HepG2 (cell line): Measurements from ENCODE around the gene EXOC7. TPM values are rescaled to one million over a fixed set of nuclear protein-coding genes. Genes with fewer than 3 reads are reported as not detected.

Experiments
- ELF3 ChIP-seq: IDR thresholded peaks from 2 replicates; pipeline ENCODE4 v1.6.1; 2016; ENCODE audit warnings: missing genetic modification reagents, missing compliant biosample characterization
- GABPA ChIP-seq, 2 experiments: IDR thresholded peaks; 2 replicates each; pipeline ENCODE4 v1.6.1; 2011 to 2016; ENCODE audit warnings: low read depth in 2 of 2, low read length in 1 of 2, missing biosample characterization in 1 of 2, missing genetic modification characterization in 1 of 2
- KAT8 ChIP-seq: IDR thresholded peaks from 2 replicates; pipeline ENCODE4 v1.6.1; 2016; ENCODE audit warnings: missing genetic modification reagents, missing compliant biosample characterization
- NAIF1 ChIP-seq: sonication (generic); formaldehyde crosslinking; IDR thresholded peaks from 2 replicates; pipeline ENCODE4 v1.5.0; 2020; ENCODE audit warnings: mild to moderate bottlenecking, missing genetic modification reagents, borderline replicate concordance
- PPARG ChIP-seq: conservative IDR thresholded peaks from 2 replicates; pipeline ENCODE4 v1.6.1; 2016; ENCODE audit warnings: missing biosample characterization, missing genetic modification reagents
- THAP11 ChIP-seq: IDR thresholded peaks from 2 replicates; pipeline ENCODE4 v1.6.1; 2016; ENCODE audit warnings: missing biosample characterization, missing genetic modification reagents
- ZC3H13 ChIP-seq: sonication (generic); formaldehyde crosslinking; IDR thresholded peaks from 2 replicates; pipeline ENCODE4 v1.8.1; 2023; ENCODE audit warnings: mild to moderate bottlenecking, missing genetic modification reagents, moderate library complexity
- ZIK1 ChIP-seq: sonication (generic); formaldehyde crosslinking; IDR thresholded peaks from 2 replicates; pipeline ENCODE4 v1.5.0; 2020; ENCODE audit warnings: mild to moderate bottlenecking, low read depth, missing genetic modification reagents, borderline replicate concordance
- ZNF746 ChIP-seq: sonication (generic); formaldehyde crosslinking; IDR thresholded peaks from 2 replicates; pipeline ENCODE4 v1.8.0; 2022; ENCODE audit warnings: mild to moderate bottlenecking, missing genetic modification reagents
- ZNF792 ChIP-seq: IDR thresholded peaks from 2 replicates; pipeline ENCODE4 v1.6.1; 2016
- polyA plus RNA-seq, 8 experiments: library from polyadenylated mRNA; depleted of rRNA in 3 of 8; stranded (reverse) in 7 of 8; unstranded in 1 of 8; fragments of >200 nt; fragmentation: Illumina TruSeq in 4 of 8; extraction: Trizol in 4 of 8; gene quantifications; 2 replicates each; pipeline versions ENCODE4 v1.2.1 to v1.2.3, GENCODE V29; 2011 to 2016; ENCODE audit warnings: low read depth in 4 of 8, missing spikeins in 1 of 8, mixed read lengths in 1 of 8; ENCODE audit not compliant: insufficient read depth in 1 of 8
- total RNA-seq, 5 experiments: library from RNA; depleted of rRNA; stranded (reverse); fragments of >200 nt; fragmentation: Illumina TruSeq; extraction: Trizol; gene quantifications; 2 replicates each; pipeline ENCODE4 v1.2.3, GENCODE V29; 2016; ENCODE audit warnings: low read depth in 1 of 5
- TF ChIP-seq, protein P1 (sequence below): sonication (generic); formaldehyde crosslinking; IDR thresholded peaks from 2 replicates; pipeline ENCODE4 v1.4.0; 2020; ENCODE audit warnings: missing genetic modification reagents, low read depth, mild to moderate bottlenecking, borderline replicate concordance
- TF ChIP-seq, protein P2 (sequence below): IDR thresholded peaks from 2 replicates; pipeline ENCODE4 v1.6.1; 2016; ENCODE audit warnings: control low read depth
- TF ChIP-seq, protein P3 (sequence below): sonication (generic); formaldehyde crosslinking; IDR thresholded peaks from 2 replicates; pipeline ENCODE4 v1.5.1; 2020; ENCODE audit warnings: mild to moderate bottlenecking, moderate library complexity, missing genetic modification reagents
- TF ChIP-seq, protein P4 (sequence below): sonication (generic); formaldehyde crosslinking; IDR thresholded peaks from 2 replicates; pipeline ENCODE4 v1.9.0; 2022; ENCODE audit warnings: missing genetic modification reagents, mild to moderate bottlenecking, borderline replicate concordance
- TF ChIP-seq, protein P5 (sequence below): sonication (generic); formaldehyde crosslinking; IDR thresholded peaks from 2 replicates; pipeline ENCODE4 v1.4.0; 2020; ENCODE audit warnings: mild to moderate bottlenecking, missing genetic modification reagents, borderline replicate concordance
- TF ChIP-seq, protein P6 (sequence below): IDR thresholded peaks from 2 replicates; pipeline ENCODE4 v1.6.1; 2016; ENCODE audit warnings: mild to moderate bottlenecking, missing biosample characterization, missing genetic modification reagents

The EXOC7 gene
- total and polyA plus RNA-seq, 2 of the 13 experiments (the other 11 are each of a cell fraction or from before 2014, with no cell fraction given) = 86.9 to 116 TPM

DNA sequence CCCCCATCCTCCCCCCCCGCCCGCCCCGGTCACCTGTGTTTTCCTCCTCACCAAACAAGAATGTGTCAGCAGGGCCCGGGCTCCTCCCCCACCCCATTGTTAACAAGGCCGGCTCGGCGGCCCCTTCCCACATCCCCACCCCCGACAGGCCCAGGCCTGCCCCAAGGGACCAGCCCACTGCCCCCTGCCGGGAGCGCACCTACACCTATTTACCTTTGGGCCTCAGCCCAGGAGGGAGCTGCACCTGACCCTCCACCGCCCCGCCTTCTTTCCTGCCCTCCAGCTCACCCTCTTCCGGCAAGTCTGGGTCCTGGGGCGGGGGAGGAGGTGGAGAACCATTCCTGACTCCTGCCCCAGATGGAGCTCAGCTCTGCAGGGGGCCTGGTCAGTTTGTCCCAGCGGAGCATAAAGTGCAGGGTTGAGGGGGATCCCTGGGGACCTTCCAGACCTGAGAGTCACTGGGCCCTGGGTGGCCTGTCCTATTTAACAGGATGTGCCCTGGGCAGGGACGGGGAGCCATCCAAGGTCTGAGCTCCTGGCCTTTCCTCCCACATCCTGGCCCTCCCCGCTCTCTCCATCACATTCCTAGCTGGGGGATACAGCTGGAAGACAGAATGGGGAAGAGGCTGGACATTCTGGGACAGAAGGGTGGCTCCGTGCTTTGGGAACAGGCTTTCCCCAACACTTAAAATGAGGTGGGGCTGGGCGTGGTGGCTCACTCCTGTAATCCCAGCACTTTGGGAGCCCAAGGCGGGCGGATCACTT is 29.2 kb upstream of the EXOC7 start (continued):
- TF ChIP-seq, protein P1, sequence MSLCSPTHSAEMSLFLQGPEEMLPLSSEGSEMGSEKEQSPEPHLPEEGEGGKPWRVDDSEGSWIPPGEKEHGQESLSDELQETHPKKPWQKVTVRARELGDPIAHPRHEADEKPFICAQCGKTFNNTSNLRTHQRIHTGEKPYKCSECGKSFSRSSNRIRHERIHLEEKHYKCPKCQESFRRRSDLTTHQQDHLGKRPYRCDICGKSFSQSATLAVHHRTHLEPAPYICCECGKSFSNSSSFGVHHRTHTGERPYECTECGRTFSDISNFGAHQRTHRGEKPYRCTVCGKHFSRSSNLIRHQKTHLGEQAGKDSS (CRISPR knock-in tag) = 0 out of 2 replicates have a peak, but pooled peaks have one; percentile 66
- TF ChIP-seq, protein P2, sequence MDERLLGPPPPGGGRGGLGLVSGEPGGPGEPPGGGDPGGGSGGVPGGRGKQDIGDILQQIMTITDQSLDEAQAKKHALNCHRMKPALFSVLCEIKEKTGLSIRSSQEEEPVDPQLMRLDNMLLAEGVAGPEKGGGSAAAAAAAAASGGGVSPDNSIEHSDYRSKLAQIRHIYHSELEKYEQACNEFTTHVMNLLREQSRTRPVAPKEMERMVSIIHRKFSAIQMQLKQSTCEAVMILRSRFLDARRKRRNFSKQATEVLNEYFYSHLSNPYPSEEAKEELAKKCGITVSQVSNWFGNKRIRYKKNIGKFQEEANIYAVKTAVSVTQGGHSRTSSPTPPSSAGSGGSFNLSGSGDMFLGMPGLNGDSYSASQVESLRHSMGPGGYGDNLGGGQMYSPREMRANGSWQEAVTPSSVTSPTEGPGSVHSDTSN (CRISPR knock-in tag) = no peak
- TF ChIP-seq NAIF1 (CRISPR knock-in tag) (no peak), ZC3H13 (CRISPR knock-in tag) (no peak), ZNF746 (CRISPR knock-in tag) (0 out of 2 replicates have a peak, but pooled peaks have one; percentile 49), PPARG (CRISPR knock-in tag) (peak; percentile 84), ELF3 (CRISPR knock-in tag) (peak; percentile 64), ZIK1 (CRISPR knock-in tag) (0 out of 2 replicates have a peak, but pooled peaks have one; percentile 31), GABPA (IDR thresholded peaks at IDR 0.05; ENCODE audit: low read depth, low read length) (no peak), GABPA (CRISPR knock-in tag; IDR thresholded peaks at IDR 0.05; ENCODE audit: low read depth) (peak; percentile 62), ZNF792 (CRISPR knock-in tag) (peak; percentile 76; the same call in 1 of the 2 replicates), KAT8 (CRISPR knock-in tag) (peak; percentile 47; the same call in 1 of the 2 replicates), THAP11 (CRISPR knock-in tag) (peak; percentile 31; the same call in 1 of the 2 replicates)
- TF ChIP-seq, protein P3, sequence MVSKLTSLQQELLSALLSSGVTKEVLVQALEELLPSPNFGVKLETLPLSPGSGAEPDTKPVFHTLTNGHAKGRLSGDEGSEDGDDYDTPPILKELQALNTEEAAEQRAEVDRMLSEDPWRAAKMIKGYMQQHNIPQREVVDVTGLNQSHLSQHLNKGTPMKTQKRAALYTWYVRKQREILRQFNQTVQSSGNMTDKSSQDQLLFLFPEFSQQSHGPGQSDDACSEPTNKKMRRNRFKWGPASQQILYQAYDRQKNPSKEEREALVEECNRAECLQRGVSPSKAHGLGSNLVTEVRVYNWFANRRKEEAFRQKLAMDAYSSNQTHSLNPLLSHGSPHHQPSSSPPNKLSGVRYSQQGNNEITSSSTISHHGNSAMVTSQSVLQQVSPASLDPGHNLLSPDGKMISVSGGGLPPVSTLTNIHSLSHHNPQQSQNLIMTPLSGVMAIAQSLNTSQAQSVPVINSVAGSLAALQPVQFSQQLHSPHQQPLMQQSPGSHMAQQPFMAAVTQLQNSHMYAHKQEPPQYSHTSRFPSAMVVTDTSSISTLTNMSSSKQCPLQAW (CRISPR knock-in tag) = peak; percentile 58; the same call in 1 of the 2 replicates
- TF ChIP-seq, protein P4, sequence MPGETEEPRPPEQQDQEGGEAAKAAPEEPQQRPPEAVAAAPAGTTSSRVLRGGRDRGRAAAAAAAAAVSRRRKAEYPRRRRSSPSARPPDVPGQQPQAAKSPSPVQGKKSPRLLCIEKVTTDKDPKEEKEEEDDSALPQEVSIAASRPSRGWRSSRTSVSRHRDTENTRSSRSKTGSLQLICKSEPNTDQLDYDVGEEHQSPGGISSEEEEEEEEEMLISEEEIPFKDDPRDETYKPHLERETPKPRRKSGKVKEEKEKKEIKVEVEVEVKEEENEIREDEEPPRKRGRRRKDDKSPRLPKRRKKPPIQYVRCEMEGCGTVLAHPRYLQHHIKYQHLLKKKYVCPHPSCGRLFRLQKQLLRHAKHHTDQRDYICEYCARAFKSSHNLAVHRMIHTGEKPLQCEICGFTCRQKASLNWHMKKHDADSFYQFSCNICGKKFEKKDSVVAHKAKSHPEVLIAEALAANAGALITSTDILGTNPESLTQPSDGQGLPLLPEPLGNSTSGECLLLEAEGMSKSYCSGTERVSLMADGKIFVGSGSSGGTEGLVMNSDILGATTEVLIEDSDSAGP (CRISPR knock-in tag) = no peak; the same call in 1 of the 2 replicates
- TF ChIP-seq, protein P5, sequence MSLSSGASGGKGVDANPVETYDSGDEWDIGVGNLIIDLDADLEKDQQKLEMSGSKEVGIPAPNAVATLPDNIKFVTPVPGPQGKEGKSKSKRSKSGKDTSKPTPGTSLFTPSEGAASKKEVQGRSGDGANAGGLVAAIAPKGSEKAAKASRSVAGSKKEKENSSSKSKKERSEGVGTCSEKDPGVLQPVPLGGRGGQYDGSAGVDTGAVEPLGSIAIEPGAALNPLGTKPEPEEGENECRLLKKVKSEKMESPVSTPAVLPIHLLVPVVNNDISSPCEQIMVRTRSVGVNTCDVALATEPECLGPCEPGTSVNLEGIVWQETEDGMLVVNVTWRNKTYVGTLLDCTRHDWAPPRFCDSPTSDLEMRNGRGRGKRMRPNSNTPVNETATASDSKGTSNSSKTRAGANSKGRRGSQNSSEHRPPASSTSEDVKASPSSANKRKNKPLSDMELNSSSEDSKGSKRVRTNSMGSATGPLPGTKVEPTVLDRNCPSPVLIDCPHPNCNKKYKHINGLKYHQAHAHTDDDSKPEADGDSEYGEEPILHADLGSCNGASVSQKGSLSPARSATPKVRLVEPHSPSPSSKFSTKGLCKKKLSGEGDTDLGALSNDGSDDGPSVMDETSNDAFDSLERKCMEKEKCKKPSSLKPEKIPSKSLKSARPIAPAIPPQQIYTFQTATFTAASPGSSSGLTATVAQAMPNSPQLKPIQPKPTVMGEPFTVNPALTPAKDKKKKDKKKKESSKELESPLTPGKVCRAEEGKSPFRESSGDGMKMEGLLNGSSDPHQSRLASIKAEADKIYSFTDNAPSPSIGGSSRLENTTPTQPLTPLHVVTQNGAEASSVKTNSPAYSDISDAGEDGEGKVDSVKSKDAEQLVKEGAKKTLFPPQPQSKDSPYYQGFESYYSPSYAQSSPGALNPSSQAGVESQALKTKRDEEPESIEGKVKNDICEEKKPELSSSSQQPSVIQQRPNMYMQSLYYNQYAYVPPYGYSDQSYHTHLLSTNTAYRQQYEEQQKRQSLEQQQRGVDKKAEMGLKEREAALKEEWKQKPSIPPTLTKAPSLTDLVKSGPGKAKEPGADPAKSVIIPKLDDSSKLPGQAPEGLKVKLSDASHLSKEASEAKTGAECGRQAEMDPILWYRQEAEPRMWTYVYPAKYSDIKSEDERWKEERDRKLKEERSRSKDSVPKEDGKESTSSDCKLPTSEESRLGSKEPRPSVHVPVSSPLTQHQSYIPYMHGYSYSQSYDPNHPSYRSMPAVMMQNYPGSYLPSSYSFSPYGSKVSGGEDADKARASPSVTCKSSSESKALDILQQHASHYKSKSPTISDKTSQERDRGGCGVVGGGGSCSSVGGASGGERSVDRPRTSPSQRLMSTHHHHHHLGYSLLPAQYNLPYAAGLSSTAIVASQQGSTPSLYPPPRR (CRISPR knock-in tag) = peak; percentile 73; the same call in 1 of the 2 replicates
- TF ChIP-seq, protein P6, sequence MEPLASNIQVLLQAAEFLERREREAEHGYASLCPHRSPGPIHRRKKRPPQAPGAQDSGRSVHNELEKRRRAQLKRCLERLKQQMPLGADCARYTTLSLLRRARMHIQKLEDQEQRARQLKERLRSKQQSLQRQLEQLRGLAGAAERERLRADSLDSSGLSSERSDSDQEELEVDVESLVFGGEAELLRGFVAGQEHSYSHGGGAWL = peak; percentile 31; the same call in 1 of the 2 replicates
